Measurements from ENCODE around the gene WASF2. TPM values are rescaled to one million over a fixed set of nuclear protein-coding genes. Genes with fewer than 3 reads are reported as not detected.
A peak's percentile ranks its signal among the peaks of the same experiment; 100 is the strongest.
"Not testable (repeated sequence)": the region's sequence is repeated elsewhere in the genome, so short reads cannot be mapped to it uniquely, and the experiment has no call there.

The WASF2 gene
- total RNA-seq, 1 donor from 2014 or later = 183 TPM

DNA sequence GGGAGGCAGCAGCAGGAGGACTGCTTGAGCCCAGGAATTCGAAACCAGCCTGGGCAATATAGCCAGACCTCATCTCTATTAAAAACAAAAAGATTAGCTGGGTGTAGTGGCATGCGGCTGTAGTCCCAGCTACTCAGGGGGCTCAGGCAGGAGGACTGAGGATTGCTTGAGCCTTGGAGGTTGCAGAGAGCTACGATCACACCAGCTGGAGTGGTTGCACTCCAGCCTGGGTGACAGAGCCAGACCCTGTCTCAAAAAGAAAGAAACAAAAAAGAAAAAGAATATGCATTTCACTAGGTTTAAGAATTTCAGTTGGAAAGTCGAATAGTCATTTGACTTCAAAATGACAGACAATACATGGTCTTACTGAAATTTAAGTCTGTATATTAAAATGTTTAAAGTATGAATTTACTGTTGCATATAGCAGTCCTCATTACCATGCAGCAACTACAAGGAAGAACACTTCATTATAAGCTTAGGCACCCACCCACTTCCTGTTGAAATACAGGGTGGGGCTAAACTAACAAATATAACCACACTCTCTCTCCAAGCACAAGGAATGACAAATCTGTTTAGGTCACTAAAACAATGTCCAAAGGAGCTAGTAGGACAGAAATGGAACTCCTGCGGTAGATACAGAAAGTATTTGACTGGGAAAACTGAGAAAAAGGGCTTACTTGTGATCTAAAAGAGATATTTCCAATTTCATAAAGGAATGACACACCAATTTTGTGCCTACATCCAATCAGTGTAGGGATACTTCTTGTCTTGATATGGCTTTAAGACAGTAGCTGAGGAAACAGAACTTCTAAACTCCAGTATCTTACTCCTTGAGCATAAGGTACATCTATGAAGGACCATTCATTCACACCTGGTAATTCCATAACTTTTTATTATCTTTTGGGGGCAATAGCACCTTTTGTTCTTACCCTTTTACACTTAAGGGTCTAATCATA, 53.5 kb downstream of the WASF2 start:
- no peak for DNase-seq (ENCODE audit: low spot score)
- intact Hi-C loops (cut with DNase I) = no loop called here
- peak; percentile 79 for ATAC-seq

DNA sequence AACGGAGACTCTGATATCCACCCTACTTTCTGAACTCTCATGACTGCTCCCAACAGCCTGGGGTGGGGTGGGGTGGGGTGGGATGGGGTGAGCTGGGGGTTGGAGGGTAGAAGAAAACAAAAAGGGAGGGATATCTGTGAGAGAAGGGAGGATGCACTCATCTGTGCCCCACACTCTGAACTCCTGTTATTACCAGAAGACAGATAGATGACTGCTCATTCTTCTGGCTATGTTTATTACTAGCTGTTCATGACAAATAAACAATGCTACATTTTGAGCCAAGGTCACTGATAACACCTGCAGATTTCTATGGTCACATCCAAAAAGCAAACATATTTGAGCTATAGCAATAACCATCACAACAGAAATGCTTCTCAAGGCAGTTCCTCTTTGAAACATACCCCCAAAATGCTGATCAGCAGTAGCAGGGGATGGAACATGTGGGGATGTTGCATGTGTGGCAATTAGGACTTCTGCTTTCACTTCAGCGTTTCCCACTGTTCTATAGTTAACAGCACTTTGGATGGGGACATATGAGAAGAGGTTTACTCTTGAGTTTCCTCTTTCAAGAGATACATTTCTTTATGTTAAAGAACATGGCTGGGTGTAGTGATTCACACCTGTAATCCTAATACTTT, 54.3 kb downstream of the WASF2 start:
- intact Hi-C loops (cut with DNase I) = no loop called here
- ATAC-seq (peak; percentile 71), DNase-seq (ENCODE audit: low spot score) (no peak)

DNA sequence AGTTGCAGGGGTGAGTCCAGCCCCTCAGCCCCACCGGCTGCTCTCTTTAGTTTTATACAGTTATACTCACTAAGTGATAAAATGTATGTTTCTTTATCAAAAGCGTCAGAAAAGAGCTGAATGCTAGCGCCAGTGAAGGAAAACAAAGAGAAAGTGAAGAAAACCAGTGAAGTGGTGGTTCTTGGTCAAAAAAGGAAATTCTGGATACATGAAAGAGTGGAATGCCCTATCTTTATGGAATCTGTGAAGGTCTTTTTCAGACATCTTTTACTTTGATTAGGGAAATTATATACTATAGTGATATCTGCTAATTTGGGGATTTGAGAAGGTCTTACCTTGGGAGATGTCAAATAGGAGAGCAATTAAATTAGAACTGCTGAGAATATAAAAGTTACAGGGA, 56.3 kb downstream of the WASF2 start:
- DNase-seq (ENCODE audit: low spot score) (no peak), ATAC-seq (no peak)
- intact Hi-C loops (cut with DNase I) = no loop called here

DNA sequence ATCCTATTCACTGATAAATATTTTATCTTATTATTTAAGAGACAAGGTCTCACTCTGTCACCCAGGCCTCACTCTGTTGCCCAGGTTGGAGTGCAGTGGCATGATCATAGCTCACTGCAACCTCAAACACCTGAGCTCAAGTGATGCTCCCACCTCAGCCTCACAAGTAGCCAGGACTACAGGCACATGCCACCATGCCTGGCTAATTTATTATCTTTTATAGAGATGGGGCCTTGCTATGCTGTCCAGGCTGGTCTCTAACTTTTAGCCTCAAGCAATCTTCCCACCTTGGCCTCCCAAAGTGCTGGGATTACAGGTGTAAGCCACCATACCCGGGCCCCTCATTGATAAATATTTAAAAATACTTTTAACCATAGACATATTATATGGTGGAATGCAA, 57.2 kb downstream of the WASF2 start:
- ATAC-seq; intact Hi-C loops (cut with DNase I); DNase-seq (ENCODE audit: low spot score): not testable (repeated sequence)

DNA sequence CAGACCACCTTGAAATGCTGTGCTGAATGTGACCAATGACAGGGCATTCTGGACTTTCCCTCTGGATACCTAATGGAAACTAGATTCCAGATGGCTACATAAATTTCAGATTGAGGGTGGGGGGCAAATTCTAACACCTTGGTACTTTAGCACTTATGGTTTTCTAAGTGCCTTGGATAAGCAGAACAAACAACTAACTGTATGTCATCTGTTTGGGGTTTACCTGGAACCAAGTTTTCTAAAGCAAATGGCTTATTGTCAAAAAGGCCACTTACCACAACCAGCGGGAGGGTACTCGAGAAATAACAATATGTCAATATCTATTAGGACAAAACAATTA, 58.4 kb downstream of the WASF2 start:
- DNase-seq (ENCODE audit: low spot score) (no peak), ATAC-seq (no peak)
- intact Hi-C loops (cut with DNase I) = no loop called here

DNA sequence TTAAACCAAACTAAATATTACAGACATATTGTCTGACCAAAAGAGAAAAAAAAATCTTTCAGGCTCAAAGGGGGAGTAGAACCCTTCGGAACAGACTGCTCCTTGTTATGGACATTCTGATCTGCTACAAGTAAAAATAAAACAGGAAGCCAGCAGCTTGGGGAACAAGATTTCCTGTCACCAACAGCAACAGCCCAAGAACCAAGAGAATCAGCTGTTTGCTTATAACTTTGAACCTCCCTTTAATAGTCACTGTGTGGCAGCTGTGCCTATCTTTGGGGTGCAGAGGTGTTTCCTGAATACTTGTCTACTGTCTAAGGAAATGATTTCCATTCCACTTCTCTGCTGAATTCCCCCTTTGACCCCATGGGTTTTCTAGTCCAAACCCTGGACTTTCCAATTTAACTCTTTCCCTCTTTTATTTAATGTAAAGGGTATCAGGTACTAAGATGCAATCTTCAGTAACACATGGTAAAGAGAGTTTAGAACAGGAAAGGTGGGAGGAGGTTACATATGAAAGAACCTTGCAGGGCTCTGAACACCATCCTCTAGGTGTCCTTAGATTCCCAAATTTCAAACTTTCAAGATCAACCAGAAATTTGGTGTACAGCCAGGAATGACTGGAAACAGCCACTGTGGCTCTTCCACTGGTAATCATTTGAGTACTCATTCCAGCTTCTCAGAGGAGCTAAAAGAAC, 58.9 kb downstream of the WASF2 start:
- intact Hi-C loops (cut with DNase I) = no loop called here
- ATAC-seq (peak; percentile 59), DNase-seq (ENCODE audit: low spot score) (no peak)

DNA sequence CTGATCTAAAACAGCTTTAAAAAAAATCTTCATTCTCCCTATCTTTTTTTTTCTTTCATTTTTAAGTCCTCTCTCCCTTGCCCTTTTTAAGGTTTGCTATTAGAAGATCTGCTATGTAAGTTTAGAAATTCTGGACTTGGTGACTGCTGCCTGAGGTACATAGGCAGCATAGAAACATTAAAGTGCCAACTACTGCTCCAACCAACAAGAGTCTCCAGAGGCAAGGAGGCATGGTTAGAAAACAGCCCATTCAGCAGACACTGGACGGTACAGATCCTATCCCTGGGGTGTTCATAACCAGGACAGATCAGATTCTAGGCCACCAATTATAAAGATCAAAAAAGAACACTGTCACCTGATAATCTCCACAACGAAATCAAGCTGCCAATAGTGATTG, 60.9 kb downstream of the WASF2 start:
- intact Hi-C loops (cut with DNase I) = no loop called here
- ATAC-seq (peak; percentile 4), DNase-seq (ENCODE audit: low spot score) (no peak)

DNA sequence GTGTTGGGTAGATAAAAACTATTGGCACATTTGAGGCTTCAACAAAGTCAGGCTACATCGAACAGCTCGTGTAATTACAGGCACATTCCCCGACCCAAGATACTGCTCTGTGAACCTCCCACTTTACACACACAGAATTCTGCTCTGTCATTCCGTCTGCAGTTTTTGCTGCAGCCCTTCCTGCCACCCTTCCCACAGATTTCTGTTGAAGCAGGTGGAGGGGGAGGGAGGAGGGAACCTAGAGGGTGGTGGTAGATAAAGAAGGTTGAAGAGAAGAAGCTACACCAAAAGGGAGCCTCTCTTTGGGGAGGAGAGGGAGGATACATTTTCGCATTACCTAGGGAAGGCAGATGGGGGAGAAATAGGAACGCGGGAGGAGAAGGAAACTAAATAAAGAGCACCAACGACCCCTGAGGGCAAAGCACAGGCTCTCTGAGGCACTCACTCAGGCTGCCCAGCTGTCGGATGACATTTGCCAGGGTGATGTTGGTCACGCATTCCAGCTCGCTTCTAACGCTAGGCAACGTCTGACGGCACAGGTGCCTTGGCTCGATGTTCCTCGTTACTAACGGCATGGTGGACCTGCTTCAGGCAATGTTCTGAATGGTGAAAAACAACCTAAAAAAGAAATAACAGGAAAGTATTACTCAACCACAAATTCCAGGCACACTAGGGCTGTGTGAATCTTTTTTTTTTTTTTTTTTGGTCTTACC, 61.5 kb downstream of the WASF2 start:
- intact Hi-C loops (cut with DNase I) = no loop called here
- DNase-seq (ENCODE audit: low spot score) = no peak
- peak; percentile 57 for ATAC-seq

DNA sequence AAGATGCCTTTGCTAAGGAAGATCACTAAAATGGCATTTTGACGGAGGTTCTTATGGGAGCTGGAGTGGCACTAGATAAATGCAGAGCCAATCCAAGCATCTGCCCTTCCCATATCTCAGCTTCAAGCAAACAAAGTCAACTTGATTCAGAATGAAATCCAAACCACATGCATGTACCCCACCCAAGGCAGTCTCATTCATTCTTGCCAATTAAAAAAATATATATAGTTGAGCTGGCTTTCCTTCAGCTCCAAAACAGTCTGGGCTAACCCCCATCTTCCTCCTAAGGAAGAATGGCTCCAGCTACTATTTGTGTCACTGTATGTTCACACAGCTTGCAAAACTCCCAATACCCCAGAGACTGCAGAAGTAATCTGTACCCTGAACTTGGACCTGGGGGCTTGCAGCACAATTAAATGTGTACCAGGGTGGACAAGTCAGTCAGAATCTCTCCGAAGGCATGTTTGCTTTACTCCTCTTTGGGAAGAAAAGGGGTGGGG, 62.1 kb downstream of the WASF2 start:
- intact Hi-C loops (cut with DNase I) = no loop called here
- peak; percentile 3 for ATAC-seq
- DNase-seq (ENCODE audit: low spot score) = no peak

DNA sequence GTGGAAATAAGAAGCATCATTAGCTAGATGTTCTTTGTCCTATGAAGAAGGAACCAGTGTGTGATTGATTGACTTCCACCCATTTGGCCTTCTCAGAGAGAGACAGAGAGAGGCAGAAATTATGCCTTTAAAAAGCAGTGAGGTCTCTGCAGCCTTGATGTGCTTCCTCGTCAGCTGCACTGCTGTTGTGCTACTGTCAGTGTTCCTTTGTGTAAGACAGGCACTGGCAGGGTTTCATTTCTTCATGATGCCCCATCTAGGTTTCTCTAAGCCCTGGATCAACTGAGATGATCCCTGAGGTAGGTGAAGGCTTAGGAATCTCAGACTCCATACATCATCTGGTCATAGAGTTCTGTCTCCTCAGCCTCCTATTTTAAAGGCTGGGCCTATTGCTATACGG, 62.6 kb downstream of the WASF2 start:
- ATAC-seq (peak; percentile 11), DNase-seq (ENCODE audit: low spot score) (no peak)
- intact Hi-C loops (cut with DNase I) = no loop called here

DNA sequence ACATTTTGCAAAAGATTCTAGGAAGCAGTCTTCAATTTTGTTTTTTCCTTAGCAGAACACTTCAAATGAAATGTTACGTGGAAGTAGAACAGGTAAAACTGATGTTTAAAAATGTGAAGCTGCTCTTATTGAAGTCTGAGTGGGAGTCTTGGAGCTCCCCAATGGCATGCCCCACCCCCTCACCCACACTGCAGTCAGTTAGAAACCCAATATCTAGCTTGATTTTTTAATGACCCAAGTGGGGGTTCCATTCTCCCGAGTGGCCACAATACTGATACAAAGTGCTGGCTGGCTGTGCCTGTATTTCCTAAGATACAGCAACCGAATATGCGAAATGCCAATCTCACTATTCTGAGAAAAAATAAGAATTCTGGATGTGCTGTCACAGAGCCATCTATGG, 66.3 kb downstream of the WASF2 start:
- intact Hi-C loops (cut with DNase I) = no loop called here
- ATAC-seq (no peak), DNase-seq (ENCODE audit: low spot score) (no peak)

DNA sequence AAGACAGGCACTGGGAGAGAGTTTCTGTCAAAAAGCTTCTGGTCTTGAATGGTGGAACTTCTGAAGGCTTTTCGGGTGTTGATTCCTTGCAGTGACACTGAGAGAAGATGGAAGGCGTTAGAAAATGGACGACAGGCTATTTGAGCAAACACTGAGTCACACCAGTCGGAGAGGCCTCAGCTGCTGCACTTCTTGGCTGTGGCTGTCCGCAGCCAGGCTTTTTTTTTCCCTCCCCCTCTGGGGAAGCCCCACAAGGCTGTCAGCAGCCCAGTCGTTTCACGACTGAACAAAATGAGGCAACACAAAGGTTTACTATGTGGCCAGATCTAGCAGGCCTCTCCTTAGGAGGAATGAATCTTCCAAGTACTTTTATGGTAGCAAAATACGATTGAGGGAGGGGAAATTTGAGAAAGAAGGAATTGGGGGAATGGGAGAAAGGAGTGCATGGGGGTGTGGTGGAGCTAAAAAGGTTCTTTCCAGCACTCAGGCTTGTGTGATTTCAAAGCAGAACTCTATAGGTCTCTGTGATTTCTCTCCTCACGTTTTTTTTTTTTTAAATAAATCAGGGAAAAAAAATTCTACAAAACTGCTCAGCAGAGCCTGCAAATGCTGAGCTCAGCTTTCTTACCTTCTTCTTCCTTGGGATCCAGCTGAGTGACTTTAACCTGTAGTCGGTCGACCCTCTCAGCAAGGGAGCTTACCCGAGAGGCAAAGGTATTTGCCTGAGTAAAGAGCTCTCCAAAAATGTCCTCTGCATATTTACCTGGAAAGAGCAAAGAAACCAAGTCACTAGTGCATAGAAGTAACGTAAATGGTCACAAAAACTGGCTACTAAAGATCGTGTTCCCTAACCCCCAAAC, 71.4 kb downstream of the WASF2 start:
- peak; percentile 96 for ATAC-seq
- intact Hi-C loops (cut with DNase I) = loop anchor here (10.0 kb wide), 1 partner anchor 66 kb away; no protein-coding TSS in a partner anchor
- DNase-seq (ENCODE audit: low spot score) = peak; percentile 78

DNA sequence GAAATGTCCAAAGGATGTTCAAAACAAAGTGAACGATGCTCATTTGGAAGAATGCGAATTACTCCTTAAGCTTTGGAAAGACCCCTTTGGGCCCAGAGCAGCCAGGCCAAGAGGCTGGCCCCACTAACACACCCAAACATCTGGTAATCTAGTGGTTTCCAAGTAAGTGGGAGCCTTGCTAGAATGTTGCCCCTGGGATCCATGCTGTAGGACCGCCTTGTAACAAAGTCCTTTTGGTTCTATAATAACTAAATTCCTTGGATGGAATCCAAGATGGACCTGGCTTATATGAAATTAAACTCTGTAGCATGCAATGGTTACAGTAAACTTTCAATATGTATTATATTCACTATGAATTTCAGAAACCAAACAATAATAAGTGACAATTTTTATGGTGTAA, 72.3 kb downstream of the WASF2 start:
- intact Hi-C loops (cut with DNase I) = loop anchor here (10.0 kb wide), 1 partner anchor 67 kb away; no protein-coding TSS in a partner anchor
- DNase-seq (ENCODE audit: low spot score) (no peak), ATAC-seq (no peak)

DNA sequence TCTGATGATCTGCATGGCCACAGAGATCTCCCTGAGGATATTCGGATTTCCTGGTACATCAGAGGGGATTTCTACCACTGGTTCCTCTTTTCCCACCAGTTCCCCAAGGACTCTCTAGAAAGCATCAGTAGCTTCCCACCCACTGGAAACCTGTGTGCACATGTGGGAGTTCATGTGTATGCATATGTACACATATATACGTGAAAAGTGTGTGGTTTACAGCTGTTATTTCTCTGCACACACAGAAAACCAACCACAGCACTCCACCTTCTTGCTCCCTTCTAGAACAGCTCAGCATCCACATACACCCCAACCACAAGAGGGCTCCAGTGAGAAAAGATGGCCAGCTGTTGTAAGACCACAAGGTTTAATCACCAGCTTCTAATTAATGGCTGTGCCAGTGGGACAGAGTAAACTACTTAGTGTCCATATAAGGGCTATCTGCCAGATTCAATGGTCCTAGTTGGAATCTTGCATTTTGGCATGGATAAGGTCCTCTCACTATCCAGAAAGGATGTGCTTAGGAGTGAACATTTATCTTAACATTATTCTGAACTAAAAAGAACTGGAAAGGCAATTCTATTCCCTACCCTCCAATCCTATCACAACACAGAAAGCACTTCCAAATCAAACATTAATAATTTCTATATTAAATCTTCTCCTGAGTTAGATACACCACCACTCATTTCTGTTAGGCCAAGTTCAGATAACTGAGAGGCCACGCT, 73.4 kb downstream of the WASF2 start:
- intact Hi-C loops (cut with DNase I) = loop anchor here (10.0 kb wide), 1 partner anchor 68 kb away; no protein-coding TSS in a partner anchor
- ATAC-seq (peak; percentile 30), DNase-seq (ENCODE audit: low spot score) (no peak)

DNA sequence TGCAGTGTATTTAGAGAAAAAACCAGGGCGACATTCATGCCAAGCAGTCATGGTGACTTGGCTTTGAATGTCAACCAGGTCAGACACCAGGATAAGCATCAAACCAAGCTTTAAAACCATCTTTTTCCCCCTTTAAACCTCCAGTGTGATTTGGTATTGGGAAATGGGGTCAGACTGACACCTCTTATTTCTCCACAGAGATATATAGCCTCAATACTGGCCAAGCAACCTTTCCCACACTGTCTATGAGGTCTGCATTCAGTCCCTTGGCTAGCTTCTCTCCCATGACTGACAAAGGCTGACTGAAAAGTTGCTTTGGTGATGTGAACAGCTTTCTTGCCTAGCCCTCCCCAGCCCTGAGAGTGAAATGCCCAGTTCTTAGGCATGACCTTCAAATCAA, 75.9 kb downstream of the WASF2 start:
- DNase-seq (ENCODE audit: low spot score) (no peak), ATAC-seq (no peak)
- intact Hi-C loops (cut with DNase I) = loop anchor here (10.0 kb wide), 1 partner anchor 71 kb away; no protein-coding TSS in a partner anchor

DNA sequence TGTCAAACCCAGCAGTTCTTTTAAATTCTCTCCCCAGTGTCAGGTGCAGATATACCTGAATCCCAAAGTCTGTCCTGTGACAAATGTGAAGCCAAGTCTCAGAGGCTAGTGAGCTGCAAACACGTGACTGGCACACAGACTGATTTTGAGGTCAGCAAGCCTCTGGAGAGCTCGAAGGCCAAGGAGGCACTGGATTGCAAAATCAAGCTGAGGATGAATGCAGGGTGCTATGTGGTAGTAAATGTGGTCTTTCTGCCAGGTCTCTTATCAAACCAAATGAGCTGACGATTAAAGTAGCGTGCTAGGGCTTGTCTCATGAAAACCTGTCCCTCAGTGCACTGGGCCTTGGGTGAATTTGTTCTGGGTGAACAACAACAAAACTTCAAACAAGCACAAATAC, 77.0 kb downstream of the WASF2 start:
- intact Hi-C loops (cut with DNase I) = loop anchor here (10.0 kb wide), 1 partner anchor 72 kb away; no protein-coding TSS in a partner anchor
- DNase-seq (ENCODE audit: low spot score) = no peak
- peak; percentile 38 for ATAC-seq

DNA sequence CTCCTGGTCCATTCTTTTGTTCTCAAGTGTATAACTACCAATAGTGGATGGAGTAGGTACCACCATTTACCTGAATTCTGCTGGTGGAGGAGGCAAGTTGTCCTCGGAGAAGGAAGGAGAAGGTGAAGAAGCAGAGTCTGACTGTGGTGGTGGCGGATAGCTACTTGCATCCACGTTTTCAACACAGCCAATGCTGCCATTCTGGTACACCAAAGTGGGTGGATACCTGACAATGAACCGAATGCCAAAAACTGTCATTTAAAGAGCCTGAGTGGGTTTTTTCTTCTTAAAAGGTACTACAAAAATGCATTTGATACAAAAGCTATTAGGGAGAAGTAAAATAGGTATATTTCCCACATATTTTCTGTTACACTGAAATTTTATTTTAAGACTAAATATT, 77.5 kb downstream of the WASF2 start:
- DNase-seq (ENCODE audit: low spot score) = no peak
- no peak for ATAC-seq
- intact Hi-C loops (cut with DNase I) = loop anchor here (10.0 kb wide), 1 partner anchor 72 kb away; no protein-coding TSS in a partner anchor
